Epithelial cell of esophagus (primary cell): ENCODE data around the gene DNAH9.

ENCODE experiments used
- DNase-seq: peaks from one replicate; pipeline ENCODE4 v3.0.0; 2010; ENCODE audit warnings: low read depth
- H3K4me3 ChIP-seq: 2 replicates; pipeline ENCODE4 v1.5.1; 2011; ENCODE audit warnings: mild to moderate bottlenecking, low read length, control low read depth
- CTCF ChIP-seq: IDR thresholded peaks from 2 replicates; pipeline ENCODE4 v1.5.1; 2011; ENCODE audit warnings: low read depth, mild to moderate bottlenecking, low read length, control low read depth, inconsistent platforms; ENCODE audit not compliant: insufficient read depth; ENCODE audit errors: missing control alignments

Gene DNAH9

GRCh38 chr17:11564589-11565380, 33.5 kb upstream of the DNAH9 start:
- no peak for DNase-seq
- H3K4me3 ChIP-seq = no peak overlapping the region
- no peak for TF ChIP-seq CTCF

DNA sequence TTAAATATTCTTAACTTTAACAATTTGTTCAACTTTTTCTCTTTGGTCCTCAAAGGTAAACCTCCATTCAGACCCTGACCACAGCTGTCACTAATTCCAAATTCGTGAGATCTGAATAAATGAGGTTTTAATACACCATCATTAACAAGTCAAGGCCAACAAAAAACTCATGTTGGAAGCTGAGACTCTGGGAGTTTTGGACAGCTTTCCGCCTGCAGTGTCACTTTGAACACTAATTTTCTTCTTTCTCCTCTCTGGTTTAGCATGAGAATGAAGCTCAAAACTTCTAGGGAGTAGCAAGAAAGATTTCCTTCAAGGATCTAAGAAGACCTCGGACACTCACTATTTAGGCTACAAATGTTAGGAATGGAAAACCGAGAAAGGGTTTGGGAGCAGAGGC, 32.7 kb upstream of the DNAH9 start:
- no peak for TF ChIP-seq CTCF

DNA sequence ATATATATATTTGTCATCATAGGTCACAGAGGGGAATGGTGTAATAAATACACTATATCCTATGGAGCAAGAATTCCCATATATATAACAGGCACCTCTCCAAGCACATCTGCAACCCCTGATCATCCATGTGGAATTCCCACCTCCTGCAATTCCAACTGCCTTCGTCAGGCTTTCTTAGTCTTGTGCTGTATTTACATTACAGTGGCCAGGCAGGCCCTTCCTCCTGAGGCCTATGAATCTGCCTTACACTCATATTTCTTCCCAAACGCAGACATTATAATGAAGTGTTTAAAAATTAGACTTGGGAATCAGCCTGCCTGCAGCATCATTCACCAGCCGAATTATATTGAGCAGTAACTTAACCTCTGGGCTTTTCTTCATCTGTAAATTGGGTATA, 19.3 kb upstream of the DNAH9 start:
- TF ChIP-seq CTCF = no peak
- DNase-seq = no peak
- no peak overlapping the region for H3K4me3 ChIP-seq

More for the DNA sequence above, 32.7 kb upstream of the DNAH9 start:
- no peak overlapping the region for H3K4me3 ChIP-seq
- DNase-seq = no peak

- DNase-seq = no peak
- no peak for TF ChIP-seq CTCF
- H3K4me3 ChIP-seq = no peak overlapping the region
Measured at GRCh38 chr17:11580677-11581076, 17.6 kb upstream of the DNAH9 start.

DNA sequence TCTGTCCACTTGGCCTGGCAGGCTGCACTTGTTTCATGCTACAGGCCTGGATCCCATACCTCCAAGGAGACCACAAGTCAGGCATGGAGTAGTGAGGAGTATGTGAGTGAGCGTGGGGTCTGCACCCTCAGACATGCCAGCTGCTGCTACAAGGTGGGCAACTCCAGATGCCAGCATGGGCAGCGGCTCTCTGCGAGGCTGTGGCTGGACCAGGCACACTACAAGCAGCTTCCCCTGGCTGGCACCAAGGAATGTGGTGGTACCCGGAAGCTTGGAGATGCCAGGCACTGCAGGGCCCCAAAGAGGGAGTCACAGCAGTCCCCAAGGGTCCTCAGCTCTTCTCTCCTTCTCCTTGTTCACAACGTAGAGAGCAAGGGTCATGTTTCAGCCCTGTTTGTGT, 16.1 kb upstream of the DNAH9 start:
- no peak for TF ChIP-seq CTCF
- no peak for DNase-seq
- no peak overlapping the region for H3K4me3 ChIP-seq

- no peak for TF ChIP-seq CTCF
- no peak overlapping the region for H3K4me3 ChIP-seq
- DNase-seq = no peak
Measured at GRCh38 chr17:11583306-11583992, 14.8 kb upstream of the DNAH9 start.
